NCI-H146 treated with DMSO at 0.1 percent for 48 hours (cell line): ENCODE results near the gene DUS1L.
A peak's percentile ranks its signal among the peaks of the same experiment; 100 is the strongest.

Experiments
- DNase-seq: peaks from one replicate; lab custom pipeline; 2025; ENCODE audit not compliant: unreplicated experiment; lab: John Stamatoyannopoulos, UW

DUS1L gene

DNA sequence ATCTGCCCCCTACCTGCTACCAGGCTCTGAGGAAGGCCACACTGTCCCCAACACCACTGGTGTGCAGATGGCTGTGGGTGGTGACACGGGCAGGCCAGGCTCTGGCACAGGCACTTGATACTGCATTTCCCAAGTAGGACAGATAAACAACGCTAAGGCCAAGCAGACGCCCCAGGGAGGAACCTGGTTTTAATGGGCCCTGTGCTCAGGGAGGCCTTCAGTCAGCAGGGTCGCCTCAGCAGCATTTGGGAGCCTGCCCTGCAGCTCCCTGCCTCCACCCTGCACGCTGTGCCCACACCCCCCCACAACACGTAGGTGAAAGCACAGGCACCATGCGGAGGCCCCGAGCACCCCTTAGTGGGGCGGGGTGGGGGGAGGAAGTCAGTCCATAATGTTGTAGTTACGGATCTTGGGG is 35.7 kb upstream of the DUS1L start:
- DNase-seq: no peak

- DNase-seq: no peak
Observed at GRCh38 chr17:82100502-82101298, 35.1 kb upstream of the DUS1L start.

GRCh38 chr17:82098939-82099763 is 33.5 kb upstream of the DUS1L start:
- DNase-seq: peak; percentile 44

GRCh38 chr17:82098169-82098938 is 32.8 kb upstream of the DUS1L start, which contains the start of gene FASN:
FASN (minus strand) TSS chr17:82098236; CDS start chr17:82096445, 1,791 bp downstream.
- peak; percentile 86 for DNase-seq

DNA sequence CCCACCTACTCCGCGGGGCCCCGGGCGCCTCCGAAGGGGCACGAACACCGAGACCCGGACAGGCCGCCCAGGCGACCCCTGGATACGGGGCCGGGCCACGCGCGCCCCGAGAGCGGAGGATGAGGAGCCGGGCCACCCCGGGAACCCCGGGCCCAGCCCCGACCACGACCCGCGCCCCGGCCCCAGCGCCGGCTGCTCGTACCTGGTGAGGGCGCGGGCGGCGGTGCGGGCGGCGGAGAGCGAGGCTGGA is 32.2 kb upstream of the DUS1L start:
- no peak for DNase-seq

- no peak for DNase-seq
Observed at GRCh38 chr17:82097184-82097918, 31.7 kb upstream of the DUS1L start.

GRCh38 chr17:82096709-82097183 is 31.1 kb upstream of the DUS1L start:
- no peak for DNase-seq

- no peak for DNase-seq
Observed at GRCh38 chr17:82095777-82096708, 30.4 kb upstream of the DUS1L start.

GRCh38 chr17:82094931-82095776 is 29.6 kb upstream of the DUS1L start:
- no peak for DNase-seq

DNA sequence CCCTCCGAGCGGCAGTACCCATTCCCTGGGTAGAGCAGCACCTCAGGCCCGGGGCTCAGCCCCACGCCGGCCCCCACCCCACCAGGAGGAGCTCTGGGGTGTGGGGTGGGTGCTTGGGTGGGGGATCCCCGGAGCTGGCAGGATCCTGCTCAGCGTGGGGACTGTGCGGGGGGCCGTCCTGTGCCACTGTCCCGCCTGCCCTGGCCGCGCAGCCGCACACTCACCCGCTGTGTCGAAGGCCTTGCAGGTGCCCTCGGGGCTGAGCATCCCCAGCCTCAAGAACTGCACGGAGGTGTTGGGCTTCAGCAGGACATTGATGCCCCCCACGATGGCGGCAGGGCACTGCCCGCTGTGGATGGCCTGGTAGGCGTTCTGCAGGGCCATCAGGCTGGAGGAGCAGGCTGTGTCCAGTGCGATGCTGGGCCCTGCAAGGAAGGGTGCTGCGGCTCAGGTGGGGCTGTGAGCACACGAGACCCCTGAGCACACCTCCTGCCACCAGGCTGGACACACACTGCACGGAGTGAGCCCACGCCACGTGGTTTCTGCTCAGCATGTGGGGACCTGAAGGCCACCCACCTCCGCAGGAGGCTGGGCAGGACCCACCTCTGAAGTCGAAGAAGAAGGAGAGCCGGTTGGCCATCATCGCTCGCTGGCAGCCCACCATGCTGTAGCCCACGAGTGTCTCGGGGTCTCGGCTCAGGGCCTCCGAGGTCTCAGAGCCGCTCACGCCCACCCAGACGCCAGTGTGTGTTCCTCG is 27.6 kb upstream of the DUS1L start:
- no peak for DNase-seq

- DNase-seq: no peak
Observed at GRCh38 chr17:82092628-82092994, 27.0 kb upstream of the DUS1L start.

DNA sequence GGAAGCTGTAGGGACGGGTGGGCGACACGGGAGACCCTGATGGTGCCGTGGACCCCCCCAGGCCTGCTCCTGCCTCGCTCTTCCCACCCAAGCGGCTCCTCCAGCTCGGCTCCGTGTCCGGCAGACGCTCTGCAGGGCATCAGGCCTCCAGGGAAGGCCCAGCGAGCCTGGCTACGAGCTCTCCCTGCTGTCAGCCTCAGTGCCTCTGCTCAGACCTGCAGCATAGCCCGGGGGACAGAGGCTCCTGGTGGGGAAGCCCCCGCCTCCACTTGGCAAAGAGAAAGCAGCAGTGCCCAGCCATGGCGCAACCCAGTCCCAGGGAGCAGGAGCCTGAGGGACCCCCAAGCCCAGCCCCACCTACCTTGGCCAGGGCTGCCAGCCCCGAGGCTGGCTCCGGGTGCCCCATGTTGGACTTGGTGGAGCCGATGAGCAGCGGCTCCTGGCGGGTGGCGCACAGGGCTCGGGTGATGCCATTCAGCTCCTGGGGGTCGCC is 26.5 kb upstream of the DUS1L start:
- no peak for DNase-seq

GRCh38 chr17:82091264-82092066 is 25.9 kb upstream of the DUS1L start:
- no peak for DNase-seq

DNA sequence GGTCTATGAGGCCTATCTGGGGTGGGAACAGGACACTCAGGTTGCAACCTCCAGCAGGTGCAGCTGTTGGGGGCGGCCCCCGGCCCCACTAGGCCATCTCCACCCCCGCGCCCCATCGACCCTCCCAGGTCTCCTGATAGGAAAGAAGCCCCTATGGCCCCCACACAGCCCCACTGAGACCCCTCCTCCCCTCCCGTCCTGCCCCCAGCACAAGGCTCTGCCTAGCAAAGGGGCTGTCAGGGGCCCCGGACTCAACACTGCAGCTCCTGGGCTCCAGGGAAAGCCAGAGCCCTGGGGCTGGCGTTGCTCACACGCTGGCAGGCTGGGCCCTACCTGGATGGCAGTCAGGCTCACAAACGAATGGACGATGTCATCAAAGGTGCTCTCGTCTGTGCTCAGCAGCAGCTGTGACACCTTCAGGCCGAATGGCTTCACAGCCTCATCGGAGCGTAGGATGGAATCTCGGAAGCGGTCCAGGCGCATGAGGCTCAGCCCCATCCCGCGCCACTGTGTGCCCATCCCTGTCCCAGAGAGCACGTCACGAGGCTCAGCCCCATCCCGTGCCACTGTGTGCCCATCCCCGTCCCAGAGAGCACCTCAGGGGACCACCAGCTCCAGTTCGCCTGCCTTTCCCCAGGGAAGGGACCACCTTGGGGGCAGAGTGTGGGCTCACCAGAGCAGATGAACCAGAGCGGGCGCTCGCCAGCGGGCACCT is 25.1 kb upstream of the DUS1L start:
- no peak for DNase-seq

DNA sequence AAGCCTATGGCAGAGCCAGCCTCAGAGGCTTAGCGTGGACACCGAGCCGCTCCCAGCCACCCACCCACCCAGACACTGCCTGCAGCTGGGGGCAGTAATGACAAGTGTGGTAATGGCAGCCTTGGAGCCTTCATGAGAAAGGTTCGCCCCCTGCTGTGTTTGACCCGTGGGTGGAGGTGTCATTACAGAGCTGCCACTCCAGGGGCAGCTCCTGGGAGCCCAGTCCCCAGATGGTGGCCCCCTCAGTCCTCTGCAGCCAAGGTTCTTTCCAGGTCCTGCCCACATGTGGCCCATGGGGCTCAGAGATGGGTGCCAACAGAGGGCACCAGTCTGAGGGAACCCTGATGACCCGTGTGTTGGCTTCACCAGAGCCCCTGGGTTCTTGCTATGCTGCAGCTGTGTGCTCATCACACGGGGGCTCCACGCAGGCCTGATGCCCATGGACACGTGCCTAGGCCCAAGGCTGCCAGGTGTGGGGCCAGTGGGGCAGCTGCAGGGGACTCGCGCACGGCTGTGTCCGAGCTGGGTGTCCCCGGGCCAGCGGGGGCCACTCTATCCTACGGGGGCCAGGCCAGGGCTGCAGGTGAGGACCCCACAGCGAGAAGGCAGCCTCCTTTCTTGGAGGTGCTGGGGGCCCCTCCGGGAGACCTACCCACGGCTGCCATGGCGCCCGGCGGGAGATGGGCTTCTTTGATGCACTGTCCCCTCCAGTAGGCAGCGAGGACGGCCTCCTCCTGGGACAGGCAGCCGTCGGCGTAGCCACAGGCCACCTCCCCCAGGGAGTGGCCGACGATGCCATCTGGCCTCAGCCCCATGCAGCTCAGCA is 24.3 kb upstream of the DUS1L start:
- no peak for DNase-seq
